Breast epithelium (tissue), 4 donors: Measurements from ENCODE around the gene DYRK3. TPM values are rescaled to one million over a fixed set of nuclear protein-coding genes. Genes with fewer than 3 reads are reported as not detected.
"Not testable (repeated sequence)": the region's sequence is repeated elsewhere in the genome, so short reads cannot be mapped to it uniquely, and the experiment has no call there.

Experiments
- DNase-seq, 2 donors: peaks; one replicate each; pipeline ENCODE4 v3.0.0-alpha.2; 2019; ENCODE audit warnings: low spot score in 2 of 2
- H3K27ac ChIP-seq, 2 donors: fragments of 200-600 bp; sonication (generic) in 1 of 2; one replicate each; pipeline ENCODE4 v1.5.1; 2016 to 2019; ENCODE audit warnings: mild to moderate bottlenecking in 1 of 2
- H3K27me3 ChIP-seq, 2 donors: fragments of 200-600 bp; sonication (generic) in 1 of 2; one replicate each; pipeline versions ENCODE4 v1.5.1 to v1.6.0; 2017 to 2019; ENCODE audit warnings: control low read depth in 1 of 2, mild to moderate bottlenecking in 1 of 2
- H3K36me3 ChIP-seq: fragments of 200-600 bp; one replicate; pipeline ENCODE4 v1.5.1; 2019
- H3K4me1 ChIP-seq, 2 donors: fragments of 200-600 bp; sonication (generic); one replicate each; pipeline ENCODE4 v1.5.1; 2016 to 2019; ENCODE audit warnings: control low read depth in 1 of 2
- H3K4me3 ChIP-seq, 3 donors: fragments of 200-600 bp; sonication (generic); 1 replicate in 2 of 3; 2 replicates in 1 of 3; pipeline ENCODE4 v1.5.1; 2016 to 2019; ENCODE audit warnings: mild to moderate bottlenecking in 3 of 3, moderate library complexity in 2 of 3
- H3K9me3 ChIP-seq, 2 donors: fragments of 200-600 bp; sonication (generic) in 1 of 2; one replicate each; pipeline ENCODE4 v1.5.1; 2016 to 2019; ENCODE audit warnings: control low read depth in 1 of 2
- CTCF ChIP-seq, 3 donors: fragments of 450-650 bp; IDR thresholded peaks; one replicate each; pipeline ENCODE4 v1.5.1; 2016 to 2017; ENCODE audit warnings: antibody characterized with exemption in 3 of 3, mild to moderate bottlenecking in 3 of 3, moderate library complexity in 3 of 3
- POLR2A ChIP-seq: fragments of 450-650 bp; IDR thresholded peaks from one replicate; pipeline ENCODE4 v1.6.1; 2016; ENCODE audit warnings: antibody characterized with exemption, mild to moderate bottlenecking, moderate library complexity
- POLR2AphosphoS5 ChIP-seq, 3 donors: sonication (generic); formaldehyde crosslinking; IDR thresholded peaks; one replicate each; pipeline ENCODE4 v1.6.1; 2017; ENCODE audit warnings: antibody characterized with exemption in 3 of 3
- intact Hi-C: fragments of 100-400 bp; cut with DNase I; formaldehyde crosslinking; loops from one replicate; pipeline ENCODE4 v1.15.1; 2023; ENCODE audit warnings: low total_unique reads
- total RNA-seq, 3 donors: library from RNA; depleted of rRNA; stranded (reverse); fragments of >200 nt; gene quantifications; one replicate each; pipeline ENCODE4 v1.1.0, GENCODE V29; 2016

DYRK3 gene
- total RNA-seq, 3 donors from 2014 or later: 7.8 to 39.4 (median 14.1) TPM

DNA sequence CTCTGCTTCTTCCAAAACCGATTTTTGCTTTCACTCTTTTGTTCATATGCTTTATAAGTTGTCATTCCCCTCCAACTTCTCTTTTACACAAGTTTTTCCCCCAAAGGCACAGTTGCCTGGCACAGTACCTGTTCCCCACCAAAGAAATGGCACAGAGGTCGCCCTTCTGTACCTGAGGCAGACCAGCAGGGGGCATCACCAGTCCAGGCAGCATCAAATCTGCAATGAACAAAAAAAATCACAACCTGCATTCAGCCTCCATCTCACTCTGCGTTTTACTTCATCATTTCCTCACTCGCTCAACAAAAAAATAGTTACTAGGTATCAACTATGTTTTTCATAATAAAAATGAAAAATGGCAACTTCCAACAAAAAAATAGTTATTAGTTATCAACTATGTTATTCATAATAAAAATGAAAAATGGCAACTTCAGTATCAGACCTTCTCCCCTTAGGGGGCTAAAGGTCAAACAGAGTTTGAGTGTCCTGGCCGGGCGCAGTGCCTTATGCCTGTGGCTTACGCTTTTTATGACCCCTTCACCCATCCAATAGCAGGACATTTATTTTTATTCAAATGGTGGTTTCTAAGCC is 27.1 kb upstream of the DYRK3 start:
- TF ChIP-seq POLR2AphosphoS5 (IDR thresholded peaks at IDR 0.05) (peak in 1 of 3 donors; percentile 27), POLR2A (no peak), CTCF (IDR thresholded peaks at IDR 0.05) (peak in 2 of 3 donors; percentile 16 to 59)
- no peak for DNase-seq
- intact Hi-C loops: no loop called here
- H3K27ac ChIP-seq: no peak overlapping the region
- H3K9me3 ChIP-seq: no peaks in the 10 kb centered on the region
- no peaks in the 10 kb centered on the region for H3K27me3 ChIP-seq
- no peaks in the 10 kb centered on the region for H3K4me1 ChIP-seq
- H3K4me3 ChIP-seq: no peak overlapping the region
- H3K36me3 ChIP-seq: no peaks in the 10 kb centered on the region

DNA sequence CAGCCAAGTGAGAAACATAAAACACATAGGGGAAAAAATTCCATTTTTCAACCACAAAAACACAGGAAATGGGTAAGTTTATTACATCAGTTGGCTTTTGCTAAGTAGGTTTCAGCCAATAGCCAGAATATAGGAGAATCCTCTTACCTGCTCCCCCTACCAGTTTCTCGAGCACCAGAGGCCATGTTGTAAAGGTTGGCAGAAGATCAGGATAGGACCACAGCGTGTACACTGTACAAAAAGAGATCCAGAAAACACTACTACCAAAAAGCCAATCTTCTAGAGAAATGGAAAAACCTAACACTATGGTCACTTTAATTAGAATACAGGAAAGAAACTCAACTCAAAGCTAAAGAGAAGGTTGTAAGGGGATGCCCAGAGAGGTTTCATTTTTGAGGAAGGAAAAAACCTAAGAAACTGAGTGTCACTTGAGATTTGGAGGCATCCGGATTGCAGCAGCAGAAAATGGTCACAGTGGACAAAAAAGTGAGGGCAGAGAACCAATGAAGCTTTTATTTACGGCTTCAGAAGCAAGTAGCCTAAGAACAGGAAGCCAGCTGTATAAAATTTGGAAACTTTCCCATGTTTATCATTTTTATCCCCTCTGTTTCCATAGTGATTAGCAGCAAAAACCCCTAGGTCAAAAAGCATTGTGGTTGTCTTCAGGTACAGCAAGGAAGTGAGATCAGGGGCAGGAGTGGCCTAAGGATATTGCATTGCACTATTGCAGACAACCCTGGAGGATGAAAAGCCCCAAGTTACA is 25.9 kb upstream of the DYRK3 start:
- H3K27ac ChIP-seq: no peak overlapping the region
- TF ChIP-seq POLR2AphosphoS5 (IDR thresholded peaks at IDR 0.05): no peak
- no peak for TF ChIP-seq POLR2A
- TF ChIP-seq CTCF (IDR thresholded peaks at IDR 0.05): no peak
- H3K9me3 ChIP-seq: no peaks in the 10 kb centered on the region
- DNase-seq: no peak
- H3K4me1 ChIP-seq: no peaks in the 10 kb centered on the region
- H3K4me3 ChIP-seq: no peak overlapping the region
- no peaks in the 10 kb centered on the region for H3K36me3 ChIP-seq
- intact Hi-C loops: no loop called here
- H3K27me3 ChIP-seq: no peaks in the 10 kb centered on the region

DNA sequence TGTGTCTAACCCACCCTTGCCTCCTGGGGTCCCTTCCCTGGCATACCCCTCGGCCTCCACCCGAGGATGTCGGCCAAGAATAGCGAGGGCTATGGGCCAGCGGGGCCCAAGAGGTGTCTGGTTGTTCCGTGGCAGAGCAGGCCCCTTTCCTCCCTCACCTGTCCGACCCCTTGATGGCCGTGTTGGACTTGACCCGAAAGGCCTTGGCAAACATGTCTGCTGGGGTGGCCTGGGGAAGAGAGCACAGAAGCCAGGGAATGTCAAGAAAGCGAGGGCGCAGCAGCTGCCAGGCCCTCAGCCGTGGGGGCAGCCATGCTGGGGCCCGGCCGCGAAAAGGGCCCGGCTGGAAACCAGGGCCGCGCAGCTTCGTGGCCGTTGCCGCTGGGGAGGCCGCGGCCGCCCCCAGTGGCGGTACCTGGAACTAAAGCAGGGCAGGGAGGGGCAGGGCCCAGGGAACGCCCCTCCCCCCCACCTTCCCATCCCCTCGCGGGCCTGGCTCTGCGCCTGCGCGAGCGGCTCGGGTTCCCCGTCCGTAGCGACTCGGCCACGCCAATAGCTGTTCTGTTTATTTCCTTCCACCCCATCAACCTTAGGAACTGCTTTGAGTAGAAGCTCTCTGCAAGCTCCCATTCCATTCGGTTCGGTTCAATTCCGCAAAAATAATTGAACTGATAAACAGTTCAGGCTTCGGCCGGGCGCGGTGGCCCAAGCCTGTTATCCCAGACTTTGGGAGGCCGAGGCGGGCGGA is 23.0 kb upstream of the DYRK3 start, which contains the start of gene EIF2D:
Gene EIF2D (minus strand): TSS at position 337 of the 748 bp plus-strand sequence. CDS start 123 bp downstream, at position 214.
- Histone ChIP-seq H3K4me1 (no peaks in the 10 kb centered on the region), H3K36me3 (no peaks in the 10 kb centered on the region), H3K27ac (peak within 1 kb of the TSS; percentile 89 to 95), H3K9me3 (no peaks in the 10 kb centered on the region), H3K27me3 (no peaks in the 10 kb centered on the region), H3K4me3 (peak within 1 kb of the TSS; percentile 63 to 77 (median 67))
- peak; percentile 39 for TF ChIP-seq POLR2A
- peak; percentile 96 to 99 (median 98) for TF ChIP-seq CTCF (IDR thresholded peaks at IDR 0.05)
- TF ChIP-seq POLR2AphosphoS5 (IDR thresholded peaks at IDR 0.05): peak; percentile 76 to 96 (median 86)
- peak; percentile 90 to 93 for DNase-seq
- intact Hi-C loops: no loop called here

- H3K4me3 ChIP-seq, intact Hi-C loops, H3K27me3 ChIP-seq, H3K4me1 ChIP-seq, H3K36me3 ChIP-seq, DNase-seq, H3K27ac ChIP-seq, H3K9me3 ChIP-seq: not testable (repeated sequence)
These were observed 8.9 kb upstream of the DYRK3 start for GRCh38 chr1:206626396-206626795.

DNA sequence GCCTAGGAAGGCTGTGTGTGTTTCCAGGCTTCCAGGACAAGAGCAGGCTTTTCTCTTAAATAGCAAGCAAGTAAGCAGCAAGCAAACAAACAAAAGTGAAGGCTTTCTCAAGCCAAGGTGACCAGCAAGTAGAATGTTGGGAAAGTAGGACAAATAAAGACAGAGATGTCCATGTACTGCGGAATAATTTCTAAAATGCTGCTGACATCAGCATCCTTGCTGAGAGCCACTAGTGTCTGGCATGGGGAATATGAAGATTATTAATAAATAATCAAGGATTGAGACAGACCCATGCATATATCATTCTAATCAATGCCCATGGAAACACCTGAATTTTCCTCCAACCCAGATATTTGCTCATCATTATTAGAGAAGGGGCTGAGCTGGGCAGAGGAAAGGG is 6.4 kb upstream of the DYRK3 start:
- Histone ChIP-seq H3K27me3 (no peaks in the 10 kb centered on the region), H3K4me1 (peaks cover 0 to 3% of the 10 kb centered on the region in 2 donors), H3K27ac (no peak overlapping the region), H3K4me3 (no peak overlapping the region), H3K9me3 (no peaks in the 10 kb centered on the region), H3K36me3 (no peaks in the 10 kb centered on the region)
- TF ChIP-seq POLR2A: no peak
- no peak for TF ChIP-seq CTCF (IDR thresholded peaks at IDR 0.05)
- no peak for TF ChIP-seq POLR2AphosphoS5 (IDR thresholded peaks at IDR 0.05)
- DNase-seq: no peak
- intact Hi-C loops: no loop called here
